Parathyroid adenoma (tissue), 2 donors: Measurements from ENCODE around the gene TMEM179.

Source experiments
- H2AFZ ChIP-seq: fragments of 300-600 bp; sonication (generic); one replicate; pipeline ENCODE4 v1.7.0; 2017; ENCODE audit warnings: antibody characterized with exemption, mild to moderate bottlenecking
- H3K27ac ChIP-seq: fragments of 300-600 bp; sonication (generic); one replicate; pipeline ENCODE4 v1.7.0; 2017
- H3K27me3 ChIP-seq: fragments of 300-600 bp; sonication (generic); one replicate; pipeline ENCODE4 v1.7.0; 2017; ENCODE audit warnings: low read length; ENCODE audit not compliant: control insufficient read depth, insufficient read depth
- H3K36me3 ChIP-seq: fragments of 300-600 bp; sonication (generic); one replicate; pipeline ENCODE4 v1.7.0; 2017; ENCODE audit warnings: low read length; ENCODE audit not compliant: control insufficient read depth, insufficient read depth
- H3K4me1 ChIP-seq: fragments of 300-600 bp; sonication (generic); one replicate; pipeline ENCODE4 v1.7.0; 2017; ENCODE audit warnings: control low read depth
- H3K4me2 ChIP-seq: fragments of 300-600 bp; sonication (generic); one replicate; pipeline ENCODE4 v1.7.0; 2017; ENCODE audit warnings: low read length
- H3K4me3 ChIP-seq: fragments of 300-600 bp; sonication (generic); one replicate; pipeline ENCODE4 v1.7.0; 2017; ENCODE audit warnings: low read depth, low read length
- H3K79me2 ChIP-seq: fragments of 300-600 bp; sonication (generic); one replicate; pipeline ENCODE4 v1.7.0; 2017; ENCODE audit warnings: control low read depth
- H3K9ac ChIP-seq: fragments of 300-600 bp; sonication (generic); one replicate; pipeline ENCODE4 v1.7.0; 2017; ENCODE audit warnings: mild to moderate bottlenecking
- H3K9me3 ChIP-seq: fragments of 300-600 bp; sonication (generic); one replicate; pipeline ENCODE4 v1.7.0; 2017; ENCODE audit warnings: low read length; ENCODE audit not compliant: control insufficient read depth
- TF ChIP-seq, protein P1 (sequence below): fragments of 300-600 bp; sonication (generic); IDR thresholded peaks from one replicate; pipeline ENCODE4 v1.7.0; 2017; ENCODE audit warnings: antibody characterized with exemption, mild to moderate bottlenecking
- donor health status: primary hyperparathyroidism.

Gene TMEM179

DNA sequence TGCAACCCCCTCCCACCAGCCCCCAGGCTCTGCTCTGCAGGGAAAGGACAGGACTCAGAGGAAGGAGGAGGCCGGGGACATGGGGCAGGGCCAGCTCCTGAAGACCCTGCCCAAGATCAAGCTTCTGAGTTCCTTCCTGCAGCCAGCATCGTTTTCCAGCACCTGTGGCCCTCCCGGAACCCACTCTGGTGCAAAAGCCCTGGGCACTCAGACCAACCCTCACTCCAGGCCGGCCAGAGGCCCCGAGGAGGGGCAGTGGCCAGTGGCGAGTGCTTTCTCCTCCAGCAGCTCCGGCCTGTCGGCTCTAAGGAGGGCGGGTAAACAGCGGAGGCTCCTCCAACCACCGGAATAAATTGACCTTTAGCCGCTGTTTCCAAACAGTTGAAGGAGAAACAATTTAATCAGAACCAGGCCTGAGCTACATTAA is 10.8 kb downstream of the TMEM179 start:
- TF ChIP-seq, protein P1, sequence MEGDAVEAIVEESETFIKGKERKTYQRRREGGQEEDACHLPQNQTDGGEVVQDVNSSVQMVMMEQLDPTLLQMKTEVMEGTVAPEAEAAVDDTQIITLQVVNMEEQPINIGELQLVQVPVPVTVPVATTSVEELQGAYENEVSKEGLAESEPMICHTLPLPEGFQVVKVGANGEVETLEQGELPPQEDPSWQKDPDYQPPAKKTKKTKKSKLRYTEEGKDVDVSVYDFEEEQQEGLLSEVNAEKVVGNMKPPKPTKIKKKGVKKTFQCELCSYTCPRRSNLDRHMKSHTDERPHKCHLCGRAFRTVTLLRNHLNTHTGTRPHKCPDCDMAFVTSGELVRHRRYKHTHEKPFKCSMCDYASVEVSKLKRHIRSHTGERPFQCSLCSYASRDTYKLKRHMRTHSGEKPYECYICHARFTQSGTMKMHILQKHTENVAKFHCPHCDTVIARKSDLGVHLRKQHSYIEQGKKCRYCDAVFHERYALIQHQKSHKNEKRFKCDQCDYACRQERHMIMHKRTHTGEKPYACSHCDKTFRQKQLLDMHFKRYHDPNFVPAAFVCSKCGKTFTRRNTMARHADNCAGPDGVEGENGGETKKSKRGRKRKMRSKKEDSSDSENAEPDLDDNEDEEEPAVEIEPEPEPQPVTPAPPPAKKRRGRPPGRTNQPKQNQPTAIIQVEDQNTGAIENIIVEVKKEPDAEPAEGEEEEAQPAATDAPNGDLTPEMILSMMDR, result no peak
- H3K4me1 ChIP-seq, result peaks cover 10% of the 10 kb centered on the region
- H3K27me3 ChIP-seq, result no peaks in the 10 kb centered on the region
- H3K79me2 ChIP-seq, result no peaks in the 10 kb centered on the region
- no peak overlapping the region for H2AFZ ChIP-seq
- H3K4me3 ChIP-seq, result no peak overlapping the region
- no peaks in the 10 kb centered on the region for H3K9me3 ChIP-seq
- H3K9ac ChIP-seq, result no peak overlapping the region
- no peaks in the 10 kb centered on the region for H3K36me3 ChIP-seq
- no peak overlapping the region for H3K27ac ChIP-seq
- no peak overlapping the region for H3K4me2 ChIP-seq

DNA sequence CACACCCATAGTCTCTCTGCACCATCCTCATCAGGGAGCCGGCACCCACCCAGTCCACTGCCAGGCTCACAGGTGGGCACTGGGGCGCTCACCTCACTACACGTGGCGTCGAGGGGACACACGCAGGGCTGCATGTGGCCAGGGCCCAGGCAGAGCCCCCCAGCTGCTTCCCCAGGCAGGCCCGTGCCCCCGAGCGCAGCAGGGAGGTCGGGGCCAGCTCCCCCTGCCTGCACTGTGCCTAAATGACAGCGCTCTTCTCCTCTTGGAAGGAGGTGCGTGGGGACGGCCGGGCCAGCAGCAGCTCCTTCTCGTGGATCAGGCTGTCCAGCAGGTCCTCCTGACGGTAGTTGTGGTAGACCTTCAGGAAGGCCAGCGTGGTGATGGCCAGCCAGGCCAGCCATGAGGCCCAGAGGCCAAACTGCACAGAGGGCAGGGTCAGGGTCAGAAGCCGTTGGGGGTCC is 11.3 kb downstream of the TMEM179 start:
- H3K79me2 ChIP-seq, result no peaks in the 10 kb centered on the region
- TF ChIP-seq, protein P1, result no peak
- no peak overlapping the region for H3K27ac ChIP-seq
- no peak overlapping the region for H3K9ac ChIP-seq
- no peaks in the 10 kb centered on the region for H3K9me3 ChIP-seq
- no peaks in the 10 kb centered on the region for H3K36me3 ChIP-seq
- no peaks in the 10 kb centered on the region for H3K27me3 ChIP-seq
- no peak overlapping the region for H2AFZ ChIP-seq
- no peak overlapping the region for H3K4me2 ChIP-seq
- H3K4me3 ChIP-seq, result no peak overlapping the region
- H3K4me1 ChIP-seq, result peaks cover 7% of the 10 kb centered on the region

DNA sequence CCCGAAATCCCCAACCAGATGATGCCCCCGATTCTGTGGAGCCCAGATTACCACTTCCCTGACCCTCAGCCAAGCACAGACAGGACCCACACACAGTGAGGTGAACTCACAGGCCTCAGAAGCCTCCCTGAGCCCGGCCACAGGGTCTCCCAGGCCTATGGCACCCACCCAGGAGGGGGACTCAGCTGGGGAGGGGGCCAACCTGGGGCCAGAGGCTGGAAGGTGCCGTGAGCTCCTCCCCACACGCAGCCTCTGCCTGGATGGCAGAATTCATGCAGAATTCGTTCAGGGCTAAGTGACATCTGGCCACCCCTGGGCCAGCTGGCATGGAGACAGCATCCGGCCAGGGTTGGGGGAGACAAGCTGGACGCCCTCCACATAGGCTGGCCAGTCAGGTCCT is 11.8 kb downstream of the TMEM179 start:
- Histone ChIP-seq H3K36me3 (no peaks in the 10 kb centered on the region), H3K79me2 (no peaks in the 10 kb centered on the region), H3K4me2 (no peak overlapping the region), H3K27me3 (no peaks in the 10 kb centered on the region), H2AFZ (no peak overlapping the region), H3K9ac (no peak overlapping the region), H3K4me3 (no peak overlapping the region), H3K9me3 (no peaks in the 10 kb centered on the region), H3K27ac (no peak overlapping the region), H3K4me1 (peaks cover 4% of the 10 kb centered on the region)
- TF ChIP-seq, protein P1, result no peak

DNA sequence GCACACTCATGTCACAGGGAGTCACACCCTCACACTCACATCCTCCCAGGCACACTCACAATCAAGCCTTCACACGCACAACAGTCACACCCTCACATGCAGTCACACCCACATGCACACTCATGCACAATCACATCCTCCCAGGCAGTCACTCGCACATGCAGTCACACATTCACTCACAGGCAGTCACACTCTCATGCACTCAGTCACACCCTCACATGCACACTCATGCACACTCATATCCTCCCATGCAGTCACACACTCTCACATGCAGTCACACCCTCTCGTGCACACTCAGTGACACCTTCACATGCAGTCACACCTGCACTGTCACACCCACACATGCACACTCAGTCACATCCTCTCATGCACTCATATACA is 12.3 kb downstream of the TMEM179 start:
- TF ChIP-seq, protein P1, result no peak
- no peaks in the 10 kb centered on the region for H3K36me3 ChIP-seq
- H3K4me2 ChIP-seq, result no peak overlapping the region
- no peak overlapping the region for H3K27ac ChIP-seq
- no peak overlapping the region for H3K9ac ChIP-seq
- H3K4me3 ChIP-seq, result no peak overlapping the region
- no peak overlapping the region for H2AFZ ChIP-seq
- H3K4me1 ChIP-seq, result peaks cover 3% of the 10 kb centered on the region
- H3K79me2 ChIP-seq, result no peaks in the 10 kb centered on the region
- H3K9me3 ChIP-seq, result no peaks in the 10 kb centered on the region
- no peaks in the 10 kb centered on the region for H3K27me3 ChIP-seq

DNA sequence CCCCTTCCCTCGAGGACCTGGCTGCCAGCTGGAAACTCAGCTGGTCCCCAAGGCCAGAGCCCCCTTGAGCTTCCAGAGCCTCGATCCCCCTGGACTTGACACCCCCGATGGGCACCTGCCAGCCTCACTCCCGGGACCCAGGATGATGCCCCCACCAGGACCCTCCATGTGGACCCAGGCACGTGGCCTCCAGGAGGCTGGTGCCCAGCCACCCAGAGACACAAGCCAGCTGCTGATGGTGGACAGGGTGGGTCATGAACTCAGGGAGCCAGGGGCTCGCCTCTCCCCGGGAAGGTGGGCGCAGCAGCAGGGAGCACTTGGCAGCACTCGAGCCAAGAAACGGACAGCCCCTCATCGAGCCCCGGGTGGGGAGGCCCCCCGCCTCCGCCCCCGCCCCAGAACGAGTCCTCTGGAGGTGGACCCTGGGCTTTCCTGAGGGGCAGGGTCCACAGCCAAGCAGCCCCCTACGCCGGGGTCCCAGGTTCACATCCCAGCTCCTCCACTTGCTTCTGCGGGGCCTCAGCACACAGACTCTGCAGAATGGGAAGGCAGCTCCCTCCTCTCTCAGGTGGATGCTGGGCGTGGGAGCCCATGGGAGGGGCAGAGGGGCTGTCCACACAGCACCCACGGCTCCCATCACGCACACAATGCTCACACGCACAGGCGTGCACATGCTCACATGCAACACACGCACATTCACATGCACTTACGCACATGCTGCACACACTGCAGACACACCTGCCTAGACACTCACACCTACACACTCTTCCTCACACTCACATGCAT is 12.9 kb downstream of the TMEM179 start:
- H3K9me3 ChIP-seq, result no peaks in the 10 kb centered on the region
- no peak overlapping the region for H2AFZ ChIP-seq
- H3K36me3 ChIP-seq, result no peaks in the 10 kb centered on the region
- H3K4me3 ChIP-seq, result no peak overlapping the region
- H3K4me1 ChIP-seq, result peaks cover 3% of the 10 kb centered on the region
- no peaks in the 10 kb centered on the region for H3K27me3 ChIP-seq
- TF ChIP-seq, protein P1, result no peak
- no peak overlapping the region for H3K27ac ChIP-seq
- H3K4me2 ChIP-seq, result no peak overlapping the region
- no peak overlapping the region for H3K9ac ChIP-seq
- H3K79me2 ChIP-seq, result no peaks in the 10 kb centered on the region
